Activated T-helper 17 cell treated with anti-CD3 and anti-CD28 coated beads, Interleukin-2, amount 50 U/mL, for 72 hours (primary cell): ENCODE measurements around the gene FABP6. TPM values are rescaled to one million over a fixed set of nuclear protein-coding genes. Genes with fewer than 3 reads are reported as not detected.
"Not testable (repeated sequence)": the region's sequence is repeated elsewhere in the genome, so short reads cannot be mapped to it uniquely, and the experiment has no call there.

ENCODE experiments used
- ATAC-seq: fragments of 150-1000 bp; cut with Tn5 transposase; replicated peaks from 2 replicates; pipeline ENCODE4 v1.10.0; 2021; ENCODE audit warnings: mild to moderate bottlenecking, moderate library complexity
- H3K27ac Mint-ChIP-seq: one replicate; pipeline ENCODE4 v1.8.0; 2022; ENCODE audit warnings: mixed read lengths
- H3K27me3 Mint-ChIP-seq: one replicate; pipeline ENCODE4 v1.8.0; 2022; ENCODE audit warnings: mixed read lengths
- H3K36me3 Mint-ChIP-seq: one replicate; pipeline ENCODE4 v1.8.0; 2022; ENCODE audit warnings: low read depth, mild to moderate bottlenecking, mixed read lengths
- H3K4me1 Mint-ChIP-seq: one replicate; pipeline ENCODE4 v1.8.0; 2022; ENCODE audit warnings: mixed read lengths
- H3K4me3 Mint-ChIP-seq: one replicate; pipeline ENCODE4 v1.8.0; 2022; ENCODE audit warnings: mild to moderate bottlenecking, mixed read lengths
- H3K9me3 Mint-ChIP-seq: one replicate; pipeline ENCODE4 v1.8.0; 2022; ENCODE audit warnings: mixed read lengths
- total RNA-seq, 2 donors: library from RNA; stranded (reverse); gene quantifications; one replicate each; pipeline ENCODE4 v1.2.3, GENCODE V29; 2022

Gene FABP6
- total RNA-seq, 2 donors from 2014 or later: 0.87 TPM; not detected in 1

DNA sequence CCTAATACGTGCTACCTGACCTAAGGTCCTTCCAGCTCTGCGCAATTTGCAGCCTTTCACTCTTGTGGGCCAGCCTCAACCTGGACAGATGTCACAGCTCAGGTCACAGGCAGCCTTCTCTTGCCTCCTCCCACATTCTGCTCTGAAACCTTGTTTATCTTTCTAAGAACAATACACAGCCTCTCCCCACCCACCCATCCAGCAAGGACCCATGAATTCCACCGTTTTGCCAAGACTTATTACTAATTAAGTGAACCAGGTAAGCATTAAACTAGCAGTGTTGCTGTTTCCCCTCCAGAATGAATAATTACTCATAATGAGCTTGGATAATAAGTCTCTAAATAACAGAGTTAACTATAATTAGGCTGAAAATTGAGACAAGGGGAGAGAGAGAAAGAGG is 11.0 kb downstream of the FABP6 start:
- Mint-ChIP-seq H3K9me3 (no peaks in the 10 kb centered on the region), H3K4me3 (no peak overlapping the region), H3K4me1 (no peaks in the 10 kb centered on the region), H3K36me3 (no peaks in the 10 kb centered on the region), H3K27ac (no peak overlapping the region), H3K27me3 (peaks cover 9% of the 10 kb centered on the region)
- ATAC-seq: no peak

DNA sequence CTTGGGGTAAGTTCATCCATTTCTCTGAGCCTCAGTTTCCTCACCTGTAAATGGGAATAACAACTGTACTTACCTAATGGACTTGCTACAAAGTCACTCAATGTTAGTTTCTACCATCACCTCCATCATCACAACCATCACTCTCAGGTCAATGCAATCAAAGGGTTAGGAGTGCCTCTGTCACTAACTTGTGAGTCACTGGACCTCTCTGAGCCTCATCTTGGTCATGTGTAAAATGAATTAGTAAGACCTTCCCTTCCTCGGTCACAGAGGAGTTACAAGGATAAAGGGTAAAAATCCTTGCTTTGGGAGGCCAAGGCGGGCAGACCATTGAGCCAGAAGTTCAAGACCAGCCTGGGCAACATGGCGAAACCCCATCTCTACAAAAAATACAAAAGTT is 12.8 kb downstream of the FABP6 start:
- Mint-ChIP-seq H3K27me3 (peaks cover 9% of the 10 kb centered on the region), H3K27ac (no peak overlapping the region), H3K9me3 (no peaks in the 10 kb centered on the region), H3K4me1 (no peaks in the 10 kb centered on the region), H3K4me3 (no peak overlapping the region), H3K36me3 (no peaks in the 10 kb centered on the region)
- ATAC-seq: no peak

DNA sequence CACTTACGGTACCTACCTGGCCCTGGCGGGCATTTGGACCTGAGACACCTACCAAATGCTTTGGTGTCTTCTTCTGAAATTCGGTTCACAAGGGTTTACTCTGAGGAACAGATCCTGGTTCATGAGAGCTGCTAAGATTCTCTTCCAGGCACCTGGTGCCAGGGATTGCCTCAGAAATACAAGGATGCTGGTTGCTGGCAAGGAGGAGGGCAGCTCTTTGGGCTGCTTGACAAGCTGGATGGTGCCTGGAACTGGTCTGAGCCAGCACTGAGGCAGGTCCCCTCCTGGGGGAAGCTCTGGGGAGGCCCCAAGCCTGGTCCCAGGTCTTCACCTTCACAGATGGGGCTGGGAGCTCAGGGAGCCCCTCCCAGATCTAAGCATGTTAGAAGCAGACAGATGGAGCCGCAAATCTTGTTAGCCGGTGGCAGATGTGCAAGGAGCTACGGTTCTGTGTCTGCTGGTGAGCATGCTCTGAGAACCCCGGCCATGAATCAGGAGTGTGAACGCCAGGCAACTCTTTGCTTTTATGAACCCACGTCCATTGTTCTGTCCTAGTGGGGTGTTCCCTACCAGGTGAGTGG is 16.3 kb downstream of the FABP6 start:
- no peak for ATAC-seq
- no peak overlapping the region for H3K27ac Mint-ChIP-seq

DNA sequence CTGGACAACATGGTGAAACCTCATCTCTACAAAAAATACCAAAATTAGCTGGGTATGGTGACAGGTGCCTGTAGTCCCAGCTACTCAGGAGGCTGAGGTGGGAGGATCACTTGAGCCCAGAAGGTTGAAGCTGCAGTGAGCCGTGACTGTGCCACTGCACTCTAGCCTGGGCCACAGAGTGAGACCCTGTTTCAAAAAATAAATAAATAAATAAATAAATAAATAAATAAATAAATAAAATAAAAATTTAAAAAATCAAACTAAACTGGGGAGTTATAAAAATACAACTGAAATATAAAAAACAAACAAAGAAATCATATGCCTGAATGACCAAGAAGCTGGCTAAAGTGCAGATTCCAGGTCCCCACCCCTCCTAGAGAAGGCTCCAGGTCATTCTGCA is 20.3 kb downstream of the FABP6 start:
- ATAC-seq, H3K9me3 Mint-ChIP-seq, H3K4me1 Mint-ChIP-seq, H3K36me3 Mint-ChIP-seq, H3K27me3 Mint-ChIP-seq, H3K4me3 Mint-ChIP-seq, H3K27ac Mint-ChIP-seq: not testable (repeated sequence)

More for the DNA sequence above, 16.3 kb downstream of the FABP6 start:
- H3K4me3 Mint-ChIP-seq: no peak overlapping the region
- H3K36me3 Mint-ChIP-seq: no peaks in the 10 kb centered on the region
- no peaks in the 10 kb centered on the region for H3K9me3 Mint-ChIP-seq
- H3K4me1 Mint-ChIP-seq: no peaks in the 10 kb centered on the region
- no peaks in the 10 kb centered on the region for H3K27me3 Mint-ChIP-seq

GRCh38 chr5:160250226-160250625 is 20.9 kb downstream of the FABP6 start:
- H3K27ac Mint-ChIP-seq: no peak overlapping the region
- no peaks in the 10 kb centered on the region for H3K36me3 Mint-ChIP-seq
- no peaks in the 10 kb centered on the region for H3K4me1 Mint-ChIP-seq
- no peaks in the 10 kb centered on the region for H3K9me3 Mint-ChIP-seq
- H3K4me3 Mint-ChIP-seq: no peak overlapping the region
- no peak for ATAC-seq
- no peaks in the 10 kb centered on the region for H3K27me3 Mint-ChIP-seq

DNA sequence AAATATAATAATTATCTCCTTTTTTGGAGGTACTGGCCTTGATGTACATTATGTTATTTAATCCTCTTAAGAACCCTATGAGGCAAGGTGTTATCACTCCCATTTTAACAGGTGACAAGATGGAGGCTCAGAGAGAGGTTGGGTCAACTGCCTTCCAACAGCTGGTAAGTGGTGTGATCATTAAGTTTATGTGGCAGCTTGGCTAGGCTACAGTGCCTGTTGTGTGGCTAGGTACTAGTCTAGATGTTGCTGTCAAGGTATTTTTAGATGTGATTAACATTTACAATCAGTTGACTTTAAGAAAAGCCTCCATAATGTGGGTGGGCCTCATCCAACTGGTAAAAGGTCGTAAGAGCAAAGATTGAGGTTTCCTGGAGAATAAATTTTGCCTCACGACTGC is 21.5 kb downstream of the FABP6 start:
- Mint-ChIP-seq H3K27ac (no peak overlapping the region), H3K4me3 (no peak overlapping the region), H3K9me3 (no peaks in the 10 kb centered on the region), H3K36me3 (no peaks in the 10 kb centered on the region), H3K27me3 (no peaks in the 10 kb centered on the region), H3K4me1 (no peaks in the 10 kb centered on the region)
- ATAC-seq: no peak

- ATAC-seq: no peak
- Mint-ChIP-seq H3K27ac (no peak overlapping the region), H3K27me3 (no peaks in the 10 kb centered on the region), H3K4me3 (no peak overlapping the region), H3K36me3 (no peaks in the 10 kb centered on the region), H3K4me1 (no peaks in the 10 kb centered on the region), H3K9me3 (no peaks in the 10 kb centered on the region)
Measured at GRCh38 chr5:160251406-160252155, 22.3 kb downstream of the FABP6 start.

- Mint-ChIP-seq H3K36me3 (no peaks in the 10 kb centered on the region), H3K27ac (no peak overlapping the region), H3K9me3 (no peaks in the 10 kb centered on the region), H3K4me1 (no peaks in the 10 kb centered on the region), H3K27me3 (no peaks in the 10 kb centered on the region), H3K4me3 (no peak overlapping the region)
- no peak for ATAC-seq
Measured at GRCh38 chr5:160252916-160253315, 23.6 kb downstream of the FABP6 start.

DNA sequence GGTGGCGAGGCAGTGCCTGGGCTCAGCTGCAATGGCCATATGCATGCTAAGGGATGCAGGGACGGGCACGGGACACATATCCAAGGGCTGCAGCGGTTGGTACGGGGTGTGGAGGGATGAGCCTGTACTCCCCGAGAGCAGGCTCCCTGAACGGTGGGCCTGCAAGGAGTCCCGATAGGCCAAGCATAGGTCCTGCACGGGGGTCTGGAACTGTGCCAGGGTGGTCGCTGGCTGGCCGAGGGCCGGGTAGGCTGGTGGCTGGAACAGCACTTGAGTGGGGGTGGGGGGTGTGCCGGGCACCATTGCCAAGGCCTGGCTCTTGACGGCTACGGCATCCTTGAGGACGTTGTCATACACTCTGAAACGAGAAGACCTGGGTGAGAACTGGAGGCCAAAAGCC is 24.1 kb downstream of the FABP6 start:
- no peaks in the 10 kb centered on the region for H3K27me3 Mint-ChIP-seq
- no peak for ATAC-seq
- no peaks in the 10 kb centered on the region for H3K9me3 Mint-ChIP-seq
- no peaks in the 10 kb centered on the region for H3K36me3 Mint-ChIP-seq
- no peak overlapping the region for H3K4me3 Mint-ChIP-seq
- no peak overlapping the region for H3K27ac Mint-ChIP-seq
- no peaks in the 10 kb centered on the region for H3K4me1 Mint-ChIP-seq

- Mint-ChIP-seq H3K36me3 (no peaks in the 10 kb centered on the region), H3K9me3 (no peaks in the 10 kb centered on the region), H3K4me1 (no peaks in the 10 kb centered on the region), H3K27ac (no peak overlapping the region), H3K27me3 (no peaks in the 10 kb centered on the region), H3K4me3 (no peak overlapping the region)
- ATAC-seq: no peak
Measured at GRCh38 chr5:160254706-160255105, 25.4 kb downstream of the FABP6 start.

DNA sequence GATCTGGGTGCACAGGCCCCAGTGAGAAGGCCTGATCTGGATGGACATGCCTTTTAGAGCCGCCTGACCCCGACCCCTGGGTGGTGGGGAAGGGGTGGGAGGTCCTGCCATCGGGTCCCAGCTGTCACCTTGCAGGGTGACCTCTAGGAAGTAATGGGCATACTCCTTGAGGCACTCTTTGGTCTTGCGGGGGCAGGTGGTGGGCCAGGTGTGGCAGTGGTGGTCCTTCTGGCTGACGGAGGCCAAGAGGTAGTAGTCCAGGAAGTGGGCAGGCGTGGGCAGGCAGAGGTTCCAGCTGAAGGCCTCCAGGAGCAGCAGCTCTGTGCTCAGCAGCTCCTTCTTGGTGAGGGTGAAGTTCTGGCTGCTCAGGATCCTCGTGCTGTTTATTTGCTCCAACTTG is 30.0 kb downstream of the FABP6 start:
- Mint-ChIP-seq H3K36me3 (no peaks in the 10 kb centered on the region), H3K27me3 (peaks cover 26% of the 10 kb centered on the region), H3K9me3 (no peaks in the 10 kb centered on the region), H3K4me1 (no peaks in the 10 kb centered on the region), H3K4me3 (no peak overlapping the region), H3K27ac (no peak overlapping the region)
- no peak for ATAC-seq

GRCh38 chr5:160260006-160260775 is 30.9 kb downstream of the FABP6 start:
- H3K27ac Mint-ChIP-seq: no peak overlapping the region
- H3K4me1 Mint-ChIP-seq: no peaks in the 10 kb centered on the region
- H3K9me3 Mint-ChIP-seq: no peaks in the 10 kb centered on the region
- no peaks in the 10 kb centered on the region for H3K36me3 Mint-ChIP-seq
- no peak overlapping the region for H3K4me3 Mint-ChIP-seq
- ATAC-seq: no peak
- H3K27me3 Mint-ChIP-seq: peaks cover 29% of the 10 kb centered on the region

DNA sequence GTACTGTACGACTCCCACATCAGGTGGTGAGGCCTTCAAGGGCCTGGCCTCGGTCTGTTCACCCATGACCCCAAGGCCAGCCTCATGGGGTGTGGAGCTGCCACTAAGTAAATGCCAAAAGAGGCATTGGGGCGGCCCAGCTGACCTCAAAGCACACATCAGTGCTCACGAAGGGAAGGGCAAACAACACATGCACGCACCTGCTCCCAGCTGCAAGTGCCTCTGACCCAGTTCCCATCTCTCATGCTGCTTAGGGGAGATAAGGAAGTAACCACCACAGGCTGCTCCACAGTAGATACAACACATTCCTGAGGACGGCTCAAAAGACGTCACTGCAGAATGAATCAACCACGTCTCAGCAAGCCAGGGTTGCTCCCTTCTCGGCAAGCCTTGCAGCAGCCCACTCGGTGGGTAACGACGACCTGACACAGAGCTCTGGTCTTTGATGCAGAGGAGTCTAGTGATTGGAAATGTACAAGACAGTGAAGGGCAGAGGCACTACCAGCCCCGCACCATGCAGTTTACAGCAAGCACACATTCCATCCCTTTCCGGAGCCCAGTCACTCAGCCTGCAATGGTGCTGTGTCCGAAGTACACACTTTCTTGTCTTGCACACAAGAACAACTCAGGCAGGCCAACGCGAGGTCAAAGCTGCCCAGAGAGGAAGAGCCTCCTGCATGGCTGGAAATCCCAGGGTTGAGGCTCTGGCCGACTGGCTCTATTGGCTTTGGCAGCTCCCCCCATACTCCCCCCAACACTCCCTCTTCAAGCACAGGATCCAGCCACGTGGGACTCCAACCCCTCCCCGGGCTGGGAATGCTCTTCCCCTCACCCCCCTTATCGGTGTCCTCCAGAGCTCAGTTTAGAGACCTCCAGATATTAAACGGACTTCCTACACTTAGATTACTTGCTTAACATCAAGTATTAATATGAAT is 31.8 kb downstream of the FABP6 start:
- Mint-ChIP-seq H3K27ac (no peak overlapping the region), H3K27me3 (peaks cover 29% of the 10 kb centered on the region), H3K9me3 (no peaks in the 10 kb centered on the region), H3K4me3 (no peak overlapping the region), H3K36me3 (no peaks in the 10 kb centered on the region), H3K4me1 (no peaks in the 10 kb centered on the region)
- ATAC-seq: no peak
